Lower leg skin (tissue), 3 donors: Measurements from ENCODE around the gene WIZ.

ENCODE experiments used
- POLR2A ChIP-seq, 2 donors: fragments of 450-650 bp; IDR thresholded peaks; one replicate each; pipeline ENCODE4 v1.6.1; 2016 to 2017; ENCODE audit warnings: antibody characterized with exemption in 2 of 2, mild to moderate bottlenecking in 1 of 2, moderate library complexity in 1 of 2
- TF ChIP-seq, protein P1 (sequence below), 3 donors: fragments of 450-650 bp; IDR thresholded peaks; one replicate each; pipeline ENCODE4 v1.5.1; 2016; ENCODE audit warnings: antibody characterized with exemption in 3 of 3, mild to moderate bottlenecking in 3 of 3, moderate library complexity in 2 of 3

DNA sequence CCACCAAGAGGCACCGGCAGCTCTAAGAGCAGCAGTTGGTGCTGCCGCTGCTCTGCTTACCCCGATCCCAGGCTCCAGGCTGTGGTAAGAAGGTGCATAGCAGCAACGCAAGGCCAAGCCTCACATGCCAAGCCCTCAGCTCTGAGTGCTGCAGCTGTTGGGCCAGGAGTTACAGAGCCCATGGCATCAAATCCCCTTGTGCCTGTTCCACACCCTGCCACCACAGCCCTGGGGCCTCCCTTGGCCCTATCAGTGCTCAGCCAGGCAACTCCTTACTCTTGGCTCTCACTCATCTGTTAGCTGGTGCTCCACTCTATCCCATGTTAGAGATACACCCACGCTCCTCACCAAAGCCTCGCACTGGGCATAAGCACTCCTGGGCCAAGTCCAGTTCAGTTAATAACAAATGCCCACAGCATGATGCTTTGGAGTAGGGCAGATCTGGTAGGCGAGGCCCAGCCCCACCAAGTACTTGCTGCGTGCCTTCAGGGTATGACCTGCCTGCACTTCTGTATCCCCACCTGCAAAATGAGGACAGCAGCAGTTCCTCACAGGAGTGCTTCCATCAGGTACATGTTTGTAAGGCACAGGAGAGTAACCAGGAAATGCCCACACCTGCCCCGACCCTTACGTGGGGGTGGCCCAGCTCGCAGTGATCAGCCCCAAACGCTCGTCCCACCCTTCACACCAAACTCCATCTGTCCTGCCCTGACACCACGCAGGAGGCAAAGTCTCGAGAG, 47.2 kb downstream of the WIZ start:
- TF ChIP-seq, protein P1, sequence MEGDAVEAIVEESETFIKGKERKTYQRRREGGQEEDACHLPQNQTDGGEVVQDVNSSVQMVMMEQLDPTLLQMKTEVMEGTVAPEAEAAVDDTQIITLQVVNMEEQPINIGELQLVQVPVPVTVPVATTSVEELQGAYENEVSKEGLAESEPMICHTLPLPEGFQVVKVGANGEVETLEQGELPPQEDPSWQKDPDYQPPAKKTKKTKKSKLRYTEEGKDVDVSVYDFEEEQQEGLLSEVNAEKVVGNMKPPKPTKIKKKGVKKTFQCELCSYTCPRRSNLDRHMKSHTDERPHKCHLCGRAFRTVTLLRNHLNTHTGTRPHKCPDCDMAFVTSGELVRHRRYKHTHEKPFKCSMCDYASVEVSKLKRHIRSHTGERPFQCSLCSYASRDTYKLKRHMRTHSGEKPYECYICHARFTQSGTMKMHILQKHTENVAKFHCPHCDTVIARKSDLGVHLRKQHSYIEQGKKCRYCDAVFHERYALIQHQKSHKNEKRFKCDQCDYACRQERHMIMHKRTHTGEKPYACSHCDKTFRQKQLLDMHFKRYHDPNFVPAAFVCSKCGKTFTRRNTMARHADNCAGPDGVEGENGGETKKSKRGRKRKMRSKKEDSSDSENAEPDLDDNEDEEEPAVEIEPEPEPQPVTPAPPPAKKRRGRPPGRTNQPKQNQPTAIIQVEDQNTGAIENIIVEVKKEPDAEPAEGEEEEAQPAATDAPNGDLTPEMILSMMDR (IDR thresholded peaks at IDR 0.05), result no peak
- TF ChIP-seq POLR2A (IDR thresholded peaks at IDR 0.05), result no peak
